A673 (cell line): ENCODE results near the gene PPP2R2D.

Source experiments
- CTCF ChIP-seq: fragments of 300-800, 200-600 bp; sonication (generic); conservative IDR thresholded peaks from 2 replicates; pipeline ENCODE4 v1.5.1; 2017; ENCODE audit warnings: low read depth, mild to moderate bottlenecking, antibody characterized with exemption, low read length, moderate library complexity, mixed read lengths
- EZH2 ChIP-seq: fragments of 200-600 bp; sonication (generic); IDR thresholded peaks from 2 replicates; pipeline ENCODE4 v1.6.1; 2017; ENCODE audit warnings: borderline replicate concordance, low read depth, mild to moderate bottlenecking, mixed read lengths, antibody characterized with exemption, low read length; ENCODE audit not compliant: poor library complexity, severe bottlenecking

DNA sequence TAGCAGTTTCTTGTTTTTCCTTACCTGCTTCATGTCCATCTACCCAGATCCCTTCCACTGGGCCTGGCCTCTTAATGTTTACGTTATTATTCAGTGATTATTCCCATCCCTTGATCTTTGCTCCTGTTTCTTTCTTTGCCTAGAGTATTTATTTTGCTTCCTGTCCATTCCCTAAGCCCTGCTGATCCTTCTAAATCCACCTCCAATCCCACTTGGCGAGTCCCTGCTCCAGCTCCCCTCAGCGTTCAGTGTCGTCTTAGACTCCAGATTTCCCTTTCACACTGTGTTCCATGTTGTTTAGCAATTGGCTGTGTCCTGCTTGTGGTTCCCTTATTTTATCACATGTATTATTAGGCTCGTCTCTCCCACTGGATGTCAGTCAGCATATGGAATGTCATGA is 7.3 kb downstream of the PPP2R2D start:
- TF ChIP-seq CTCF (no peak), EZH2 (no peak)
